OCI-LY1 (cell line): ENCODE data around the gene HTR3B.
"Not testable (repeated sequence)": the region's sequence is repeated elsewhere in the genome, so short reads cannot be mapped to it uniquely, and the experiment has no call there.

Source experiments
- H2AFZ ChIP-seq: fragments of 200-600 bp; sonication (generic), shearing (Covaris generic); 2 replicates; pipeline ENCODE4 v1.6.0; 2014; ENCODE audit warnings: antibody characterized with exemption, mild to moderate bottlenecking, low read length
- H3F3A ChIP-seq: fragments of 200-600 bp; sonication (generic), shearing (Covaris generic); 2 replicates; pipeline ENCODE4 v1.6.0; 2014; ENCODE audit warnings: mild to moderate bottlenecking, antibody characterized with exemption, low read length, moderate library complexity; ENCODE audit not compliant: insufficient read depth
- H3K27ac ChIP-seq: fragments of 200-600 bp; sonication (generic); 2 replicates; pipeline ENCODE4 v1.5.1; 2014; ENCODE audit warnings: low read length, mixed run types, mild to moderate bottlenecking, low read depth; ENCODE audit not compliant: poor library complexity, severe bottlenecking
- H3K27me3 ChIP-seq: fragments of 200-600 bp; sonication (generic); 2 replicates; pipeline ENCODE4 v1.6.0; 2014; ENCODE audit warnings: antibody characterized with exemption, mild to moderate bottlenecking, low read length, moderate library complexity; ENCODE audit not compliant: insufficient read depth
- H3K36me3 ChIP-seq: fragments of 200-600 bp; sonication (generic); 2 replicates; pipeline ENCODE4 v1.6.1; 2014; ENCODE audit warnings: mild to moderate bottlenecking, antibody characterized with exemption, low read length, moderate library complexity, mixed read lengths; ENCODE audit not compliant: insufficient read depth
- H3K4me1 ChIP-seq: fragments of 200-600 bp; sonication (generic); 2 replicates; pipeline ENCODE4 v1.5.1; 2014; ENCODE audit warnings: mild to moderate bottlenecking, low read length, moderate library complexity; ENCODE audit not compliant: insufficient read depth, severe bottlenecking
- H3K4me2 ChIP-seq: fragments of 200-600 bp; sonication (generic), shearing (Covaris generic); 2 replicates; pipeline ENCODE4 v1.6.1; 2014; ENCODE audit warnings: low read length
- H3K4me3 ChIP-seq: fragments of 200-600 bp; sonication (generic); 2 replicates; pipeline ENCODE4 v1.5.1; 2014; ENCODE audit warnings: low read length, low read depth, mild to moderate bottlenecking, mixed read lengths; ENCODE audit not compliant: poor library complexity, severe bottlenecking
- H3K79me2 ChIP-seq: fragments of 200-600 bp; shearing (Covaris generic); 2 replicates; pipeline ENCODE4 v1.6.1; 2016; ENCODE audit warnings: mixed run types, low read length, mixed read lengths; ENCODE audit not compliant: insufficient read depth
- H3K9ac ChIP-seq: fragments of 200-600 bp; sonication (generic), shearing (Covaris generic); 2 replicates; pipeline ENCODE4 v1.6.1; 2014; ENCODE audit warnings: mild to moderate bottlenecking, low read length, mixed read lengths
- H3K9me2 ChIP-seq: fragments of 200-600 bp; sonication (generic), shearing (Covaris generic); 2 replicates; pipeline ENCODE4 v1.6.1; 2014; ENCODE audit warnings: low read depth, mild to moderate bottlenecking, low read length, mixed read lengths
- H3K9me3 ChIP-seq: fragments of 200-600 bp; shearing (Covaris generic); 2 replicates; pipeline ENCODE4 v1.6.1; 2014; ENCODE audit warnings: low read length, mixed read lengths
- H4K20me1 ChIP-seq: fragments of 200-600 bp; sonication (generic), shearing (Covaris generic); 2 replicates; pipeline ENCODE4 v1.6.0; 2016; ENCODE audit warnings: mild to moderate bottlenecking, low read length; ENCODE audit not compliant: insufficient read depth
- EZH2 ChIP-seq: fragments of 200-600 bp; sonication (generic), shearing (Covaris generic); IDR thresholded peaks from 2 replicates; pipeline ENCODE4 v1.8.0; 2017; ENCODE audit warnings: borderline replicate concordance, mixed run types, mild to moderate bottlenecking, antibody characterized with exemption, low read length, moderate library complexity, mixed read lengths
- TF ChIP-seq, protein P1 (sequence below): fragments of 200-600 bp; sonication (generic), shearing (Covaris generic); IDR thresholded peaks from 2 replicates; pipeline ENCODE4 v1.5.1; 2017; ENCODE audit warnings: mild to moderate bottlenecking, antibody characterized with exemption, low read length, moderate library complexity, mixed read lengths

The HTR3B gene

DNA sequence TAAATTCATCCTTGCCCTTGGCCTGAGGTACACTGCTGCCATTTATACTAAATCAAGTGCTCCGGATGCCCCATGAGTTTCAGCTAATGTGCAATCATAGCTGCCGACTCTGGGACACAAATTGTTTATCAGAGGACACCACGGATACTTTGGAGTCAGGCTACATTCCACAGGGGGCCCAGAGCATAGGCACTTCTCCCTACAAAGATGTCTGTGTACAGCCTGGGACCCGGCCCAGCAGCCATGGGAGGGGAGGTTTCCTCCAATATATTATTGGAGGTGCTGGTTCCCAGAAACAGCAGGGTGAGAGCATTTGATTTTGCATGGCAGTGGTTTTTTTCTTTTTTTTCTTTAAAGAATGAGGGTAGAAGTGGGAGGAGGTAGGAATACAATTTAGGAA, 31.3 kb downstream of the HTR3B start:
- H3K27ac ChIP-seq: no peak overlapping the region
- H3K9ac ChIP-seq: no peak overlapping the region
- H3K4me3 ChIP-seq: no peak overlapping the region
- H4K20me1 ChIP-seq: no peaks in the 10 kb centered on the region
- no peak for TF ChIP-seq EZH2
- TF ChIP-seq, protein P1, sequence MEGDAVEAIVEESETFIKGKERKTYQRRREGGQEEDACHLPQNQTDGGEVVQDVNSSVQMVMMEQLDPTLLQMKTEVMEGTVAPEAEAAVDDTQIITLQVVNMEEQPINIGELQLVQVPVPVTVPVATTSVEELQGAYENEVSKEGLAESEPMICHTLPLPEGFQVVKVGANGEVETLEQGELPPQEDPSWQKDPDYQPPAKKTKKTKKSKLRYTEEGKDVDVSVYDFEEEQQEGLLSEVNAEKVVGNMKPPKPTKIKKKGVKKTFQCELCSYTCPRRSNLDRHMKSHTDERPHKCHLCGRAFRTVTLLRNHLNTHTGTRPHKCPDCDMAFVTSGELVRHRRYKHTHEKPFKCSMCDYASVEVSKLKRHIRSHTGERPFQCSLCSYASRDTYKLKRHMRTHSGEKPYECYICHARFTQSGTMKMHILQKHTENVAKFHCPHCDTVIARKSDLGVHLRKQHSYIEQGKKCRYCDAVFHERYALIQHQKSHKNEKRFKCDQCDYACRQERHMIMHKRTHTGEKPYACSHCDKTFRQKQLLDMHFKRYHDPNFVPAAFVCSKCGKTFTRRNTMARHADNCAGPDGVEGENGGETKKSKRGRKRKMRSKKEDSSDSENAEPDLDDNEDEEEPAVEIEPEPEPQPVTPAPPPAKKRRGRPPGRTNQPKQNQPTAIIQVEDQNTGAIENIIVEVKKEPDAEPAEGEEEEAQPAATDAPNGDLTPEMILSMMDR: no peak
- no peak overlapping the region for H3K4me2 ChIP-seq
- H3K27me3 ChIP-seq: no peaks in the 10 kb centered on the region
- no peak overlapping the region for H2AFZ ChIP-seq
- H3K9me2 ChIP-seq: no peaks in the 10 kb centered on the region
- H3K36me3 ChIP-seq: no peaks in the 10 kb centered on the region
- H3K4me1 ChIP-seq: no peaks in the 10 kb centered on the region
- H3F3A ChIP-seq: no peaks in the 10 kb centered on the region
- no peaks in the 10 kb centered on the region for H3K79me2 ChIP-seq
- H3K9me3 ChIP-seq: no peaks in the 10 kb centered on the region

DNA sequence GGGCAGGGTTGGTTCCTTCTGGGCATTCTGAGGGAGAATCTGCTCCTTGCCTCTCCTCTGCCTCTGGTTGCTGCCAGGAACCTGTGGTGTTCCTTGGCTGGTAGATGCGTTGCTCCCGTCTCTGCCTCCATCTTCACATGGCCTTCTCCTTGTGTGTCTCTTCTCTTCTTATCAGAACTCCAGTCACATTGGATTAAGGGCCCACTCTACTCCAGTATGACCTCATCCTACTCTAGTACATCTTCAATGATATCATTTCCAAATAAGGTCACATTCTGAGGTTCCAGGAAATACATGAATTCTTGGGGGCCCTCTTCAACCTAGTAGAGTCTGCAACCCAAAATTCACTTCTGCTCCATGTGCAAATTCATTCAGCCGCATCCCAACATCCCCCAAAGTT, 33.3 kb downstream of the HTR3B start:
- Histone ChIP-seq H4K20me1 (no peaks in the 10 kb centered on the region), H3K4me3 (no peak overlapping the region), H3K4me1 (no peaks in the 10 kb centered on the region), H3K27me3 (no peaks in the 10 kb centered on the region), H3K36me3 (no peaks in the 10 kb centered on the region), H3K27ac (no peak overlapping the region), H3K9me2 (no peaks in the 10 kb centered on the region), H3F3A (no peaks in the 10 kb centered on the region), H2AFZ (no peak overlapping the region), H3K79me2 (no peaks in the 10 kb centered on the region), H3K9me3 (no peaks in the 10 kb centered on the region), H3K9ac (no peak overlapping the region), H3K4me2 (no peak overlapping the region)
- TF ChIP-seq, protein P1: no peak
- TF ChIP-seq EZH2: no peak

DNA sequence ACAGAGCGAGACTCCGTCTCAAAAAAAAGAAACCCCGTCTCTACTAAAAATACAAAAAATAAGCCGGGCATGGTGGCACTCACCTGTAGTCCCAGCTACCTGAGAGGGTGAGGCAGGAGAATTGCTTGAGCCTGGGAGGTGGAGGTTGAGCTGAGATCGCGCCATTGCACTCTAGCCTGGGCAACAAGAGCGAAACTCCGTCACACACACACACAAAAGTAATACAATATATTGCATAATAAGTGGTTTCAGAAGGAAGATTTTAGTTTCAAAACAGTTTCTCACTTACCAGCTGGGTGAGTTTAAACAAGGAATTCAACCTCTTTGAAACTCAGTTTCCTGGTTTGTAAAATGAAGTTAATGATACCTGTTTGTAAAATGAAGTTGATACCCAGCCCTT, 37.7 kb downstream of the HTR3B start:
- H4K20me1 ChIP-seq: no peaks in the 10 kb centered on the region
- no peak for TF ChIP-seq EZH2
- TF ChIP-seq, protein P1: no peak
- no peaks in the 10 kb centered on the region for H3K9me3 ChIP-seq
- no peaks in the 10 kb centered on the region for H3K79me2 ChIP-seq
- H3K9ac ChIP-seq: no peak overlapping the region
- H3K9me2 ChIP-seq: no peaks in the 10 kb centered on the region
- no peaks in the 10 kb centered on the region for H3K4me1 ChIP-seq
- no peak overlapping the region for H2AFZ ChIP-seq
- H3K4me2 ChIP-seq: no peak overlapping the region
- no peaks in the 10 kb centered on the region for H3K27me3 ChIP-seq
- no peak overlapping the region for H3K4me3 ChIP-seq
- H3F3A ChIP-seq: no peaks in the 10 kb centered on the region
- no peak overlapping the region for H3K27ac ChIP-seq
- no peaks in the 10 kb centered on the region for H3K36me3 ChIP-seq

DNA sequence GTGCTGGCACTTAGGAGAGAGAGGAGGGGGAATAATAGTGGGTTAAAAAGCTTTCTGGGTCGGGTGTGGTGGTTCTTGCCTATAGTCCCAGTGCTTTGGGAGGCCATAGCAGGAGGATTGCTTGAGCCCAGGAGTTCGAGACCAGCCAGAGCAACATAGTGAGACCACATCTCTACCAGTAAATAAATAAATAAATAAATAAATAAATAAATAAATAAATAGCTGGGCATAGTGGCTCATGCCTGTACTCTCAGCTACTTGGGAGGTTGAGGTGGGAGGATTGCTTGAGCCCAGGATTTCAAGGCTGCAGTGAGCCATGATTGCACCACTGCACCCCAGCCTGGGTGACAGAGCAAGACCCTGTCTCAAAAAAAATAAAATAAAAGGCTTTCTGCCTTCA, 41.6 kb downstream of the HTR3B start:
- H3K4me2 ChIP-seq, H3K27me3 ChIP-seq, H2AFZ ChIP-seq, H3K4me1 ChIP-seq, H3K36me3 ChIP-seq, H3K9ac ChIP-seq, H3K9me2 ChIP-seq, H3K9me3 ChIP-seq, H3K27ac ChIP-seq, H3K79me2 ChIP-seq, H4K20me1 ChIP-seq, H3K4me3 ChIP-seq, H3F3A ChIP-seq: not testable (repeated sequence)
